Epithelial cell of esophagus (primary cell): ENCODE results near the gene DYNC1I1.

Experiments
- DNase-seq: peaks from one replicate; pipeline ENCODE4 v3.0.0; 2010; ENCODE audit warnings: low read depth
- H3K4me3 ChIP-seq: 2 replicates; pipeline ENCODE4 v1.5.1; 2011; ENCODE audit warnings: mild to moderate bottlenecking, low read length, control low read depth
- CTCF ChIP-seq: IDR thresholded peaks from 2 replicates; pipeline ENCODE4 v1.5.1; 2011; ENCODE audit warnings: low read depth, mild to moderate bottlenecking, low read length, control low read depth, inconsistent platforms; ENCODE audit not compliant: insufficient read depth; ENCODE audit errors: missing control alignments

The DYNC1I1 gene

GRCh38 chr7:96104984-96105383, 332.6 kb downstream of the DYNC1I1 start:
- no peak for DNase-seq
- TF ChIP-seq CTCF: no peak
- H3K4me3 ChIP-seq: no peak overlapping the region

GRCh38 chr7:96111405-96111804, 339.1 kb downstream of the DYNC1I1 start:
- H3K4me3 ChIP-seq: no peak overlapping the region
- no peak for TF ChIP-seq CTCF
- no peak for DNase-seq

- H3K4me3 ChIP-seq: no peak overlapping the region
- no peak for TF ChIP-seq CTCF
- no peak for DNase-seq
Measured at GRCh38 chr7:96114190-96114589, 341.8 kb downstream of the DYNC1I1 start.

- TF ChIP-seq CTCF: no peak
- no peak for DNase-seq
- H3K4me3 ChIP-seq: no peak overlapping the region
Measured at GRCh38 chr7:96116173-96116572, 343.8 kb downstream of the DYNC1I1 start.

- no peak for TF ChIP-seq CTCF
Measured at GRCh38 chr7:96118449-96119001, 346.2 kb downstream of the DYNC1I1 start.

GRCh38 chr7:96120445-96121225, 348.3 kb downstream of the DYNC1I1 start:
- TF ChIP-seq CTCF: no peak
- no peak overlapping the region for H3K4me3 ChIP-seq
- DNase-seq: peak; percentile 4

More at GRCh38 chr7:96118449-96119001, 346.2 kb downstream of the DYNC1I1 start:
- H3K4me3 ChIP-seq: no peak overlapping the region
- DNase-seq: no peak
